K562 (cell line): ENCODE data around the gene CENPP. TPM values are rescaled to one million over a fixed set of nuclear protein-coding genes. Genes with fewer than 3 reads are reported as not detected.

ENCODE experiments used
- CEBPB ChIP-seq: fragments of 450-650 bp; IDR thresholded peaks from 2 replicates; pipeline ENCODE4 v1.6.1; 2016; ENCODE audit warnings: missing genetic modification characterization, missing compliant biosample characterization
- DPF2 ChIP-seq: fragments of 450-650 bp; IDR thresholded peaks from 2 replicates; pipeline ENCODE4 v1.6.1; 2016
- E2F1 ChIP-seq: sonication (generic); formaldehyde crosslinking; IDR thresholded peaks from 2 replicates; pipeline ENCODE4 v1.8.1; 2023; ENCODE audit warnings: mild to moderate bottlenecking, missing genetic modification reagents, moderate library complexity
- FOXK2 ChIP-seq, 2 experiments: fragments of 450-650 bp; IDR thresholded peaks in 1 of 2; conservative IDR thresholded peaks in 1 of 2; 2 replicates each; pipeline ENCODE4 v1.6.1; 2016; ENCODE audit warnings: low read depth in 2 of 2, mild to moderate bottlenecking in 1 of 2
- GMEB1 ChIP-seq: fragments of 250-450 bp; sonication (Bioruptor Pico); IDR thresholded peaks from 2 replicates; pipeline ENCODE4 v1.4.0; 2020; ENCODE audit warnings: mild to moderate bottlenecking
- IRF9 ChIP-seq: fragments of 450-650 bp; IDR thresholded peaks from 2 replicates; pipeline ENCODE4 v1.6.1; 2016; ENCODE audit warnings: missing biosample characterization, missing genetic modification characterization
- KAT2B ChIP-seq: IDR thresholded peaks from one replicate; pipeline ENCODE4 v1.6.1; 2012; ENCODE audit warnings: low read depth, mild to moderate bottlenecking, control low read depth, inconsistent platforms, low read length, moderate library complexity
- NEUROD1 ChIP-seq: fragments of 150-350 bp; IDR thresholded peaks from 2 replicates; pipeline ENCODE4 v1.6.1; 2014; ENCODE audit warnings: borderline replicate concordance, low read length, low read depth; ENCODE audit not compliant: partially characterized antibody
- NFE2L1 ChIP-seq: fragments of 450-650 bp; IDR thresholded peaks from 2 replicates; pipeline ENCODE4 v1.6.1; 2016; ENCODE audit warnings: missing genetic modification characterization, low read depth, mild to moderate bottlenecking, missing compliant biosample characterization, moderate library complexity, borderline replicate concordance
- NRF1 ChIP-seq, 2 experiments: fragments of 450-650 bp; IDR thresholded peaks in 1 of 2; conservative IDR thresholded peaks in 1 of 2; 2 replicates each; pipeline ENCODE4 v1.6.1; 2014; ENCODE audit warnings: mild to moderate bottlenecking in 2 of 2
- RNF2 ChIP-seq: sonication (generic); IDR thresholded peaks from 2 replicates; pipeline ENCODE4 v1.6.1; 2016
- VEZF1 ChIP-seq: fragments of 200-800 bp; sonication (Bioruptor generic); IDR thresholded peaks from 2 replicates; pipeline ENCODE4 v1.6.1; 2017; ENCODE audit warnings: missing genetic modification characterization, missing compliant biosample characterization
- ZNF740 ChIP-seq, 3 experiments: fragments of 200-800 bp in 1 of 3; sonication (Bioruptor generic) in 1 of 3; sonication (generic) in 1 of 3; formaldehyde crosslinking in 1 of 3; IDR thresholded peaks; 2 replicates each; pipeline versions ENCODE4 v1.6.1 to v1.8.0; 2016 to 2022; ENCODE audit warnings: mild to moderate bottlenecking in 2 of 3, missing compliant biosample characterization in 2 of 3, missing genetic modification characterization in 2 of 3, missing genetic modification reagents in 1 of 3
- polyA plus RNA-seq, 8 experiments: library from polyadenylated mRNA; depleted of rRNA in 4 of 8; stranded (reverse) in 5 of 8; unstranded in 3 of 8; fragments of >200 nt; fragmentation: Nextera tagmentation in 2 of 8; fragmentation: Illumina TruSeq in 1 of 8; extraction: Ambion mirVana in 2 of 8; extraction: Trizol in 1 of 8; gene quantifications; 2 replicates each; pipeline versions ENCODE4 v1.2.1 to v1.2.3, GENCODE V29; 2011 to 2014; ENCODE audit warnings: inconsistent platforms in 1 of 8, missing spikeins in 1 of 8
- total RNA-seq, 7 experiments: library from RNA; depleted of rRNA in 6 of 7; stranded (reverse); fragments of >200 nt in 6 of 7; fragmentation: Illumina TruSeq in 2 of 7; extraction: Trizol in 2 of 7; gene quantifications; 2 replicates each; pipeline versions ENCODE4 v1.2.1 to v1.2.3, GENCODE V29; 2011 to 2021; ENCODE audit warnings: low replicate concordance in 1 of 7
- TF ChIP-seq, protein P1 (sequence below): fragments of 450-650 bp; IDR thresholded peaks from 2 replicates; pipeline ENCODE4 v1.6.1; 2014; ENCODE audit warnings: low read depth, mild to moderate bottlenecking, moderate library complexity, borderline replicate concordance
- TF ChIP-seq, protein P2 (sequence below): fragments of 450-650 bp; IDR thresholded peaks from 2 replicates; pipeline ENCODE4 v1.6.1; 2016; ENCODE audit warnings: borderline replicate concordance

Gene CENPP
- total and polyA plus RNA-seq, 9 of the 15 experiments (the other 6 are each of a cell fraction or from before 2014, with no cell fraction given): 8.0 to 28.5 (median 17.9) TPM

GRCh38 chr9:92293452-92294296 is 32.1 kb upstream of the CENPP start, which contains the start of gene IARS1 (continued):
- peak; percentile 75 for TF ChIP-seq GMEB1 (CRISPR knock-in tag)
- no peak for TF ChIP-seq NFE2L1 (tag)
- peak; percentile 88 for TF ChIP-seq RNF2
- TF ChIP-seq DPF2: 0 out of 2 replicates have a peak, but pooled peaks have one; percentile 48
- peak; percentile 97 for TF ChIP-seq NEUROD1
- TF ChIP-seq, protein P1, sequence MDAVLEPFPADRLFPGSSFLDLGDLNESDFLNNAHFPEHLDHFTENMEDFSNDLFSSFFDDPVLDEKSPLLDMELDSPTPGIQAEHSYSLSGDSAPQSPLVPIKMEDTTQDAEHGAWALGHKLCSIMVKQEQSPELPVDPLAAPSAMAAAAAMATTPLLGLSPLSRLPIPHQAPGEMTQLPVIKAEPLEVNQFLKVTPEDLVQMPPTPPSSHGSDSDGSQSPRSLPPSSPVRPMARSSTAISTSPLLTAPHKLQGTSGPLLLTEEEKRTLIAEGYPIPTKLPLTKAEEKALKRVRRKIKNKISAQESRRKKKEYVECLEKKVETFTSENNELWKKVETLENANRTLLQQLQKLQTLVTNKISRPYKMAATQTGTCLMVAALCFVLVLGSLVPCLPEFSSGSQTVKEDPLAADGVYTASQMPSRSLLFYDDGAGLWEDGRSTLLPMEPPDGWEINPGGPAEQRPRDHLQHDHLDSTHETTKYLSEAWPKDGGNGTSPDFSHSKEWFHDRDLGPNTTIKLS: peak; percentile 97
- peak; percentile 99 for TF ChIP-seq CEBPB (tag)
- TF ChIP-seq, protein P2, sequence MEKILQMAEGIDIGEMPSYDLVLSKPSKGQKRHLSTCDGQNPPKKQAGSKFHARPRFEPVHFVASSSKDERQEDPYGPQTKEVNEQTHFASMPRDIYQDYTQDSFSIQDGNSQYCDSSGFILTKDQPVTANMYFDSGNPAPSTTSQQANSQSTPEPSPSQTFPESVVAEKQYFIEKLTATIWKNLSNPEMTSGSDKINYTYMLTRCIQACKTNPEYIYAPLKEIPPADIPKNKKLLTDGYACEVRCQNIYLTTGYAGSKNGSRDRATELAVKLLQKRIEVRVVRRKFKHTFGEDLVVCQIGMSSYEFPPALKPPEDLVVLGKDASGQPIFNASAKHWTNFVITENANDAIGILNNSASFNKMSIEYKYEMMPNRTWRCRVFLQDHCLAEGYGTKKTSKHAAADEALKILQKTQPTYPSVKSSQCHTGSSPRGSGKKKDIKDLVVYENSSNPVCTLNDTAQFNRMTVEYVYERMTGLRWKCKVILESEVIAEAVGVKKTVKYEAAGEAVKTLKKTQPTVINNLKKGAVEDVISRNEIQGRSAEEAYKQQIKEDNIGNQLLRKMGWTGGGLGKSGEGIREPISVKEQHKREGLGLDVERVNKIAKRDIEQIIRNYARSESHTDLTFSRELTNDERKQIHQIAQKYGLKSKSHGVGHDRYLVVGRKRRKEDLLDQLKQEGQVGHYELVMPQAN: peak; percentile 96
- peak; percentile 56 to 70 for TF ChIP-seq NRF1 (conservative IDR thresholded peaks at IDR 0.05 in 1 of 2, IDR thresholded peaks at IDR 0.05 in 1 of 2)
- TF ChIP-seq VEZF1: peak; percentile 39; the same call in 1 of the 2 replicates
- peak; percentile 93; a peak in 3 of 4 replicates for TF ChIP-seq FOXK2 (conservative IDR thresholded peaks at IDR 0.05 in 1 of 2, IDR thresholded peaks at IDR 0.05 in 1 of 2; ENCODE audit: low read depth in 2 of 2)
- TF ChIP-seq KAT2B: no peak
- no peak for TF ChIP-seq E2F1 (CRISPR knock-in tag)
- no peak for TF ChIP-seq ZNF740 (CRISPR knock-in tag; IDR thresholded peaks at IDR 0.05)
- no peak for TF ChIP-seq ZNF740 (tag; IDR thresholded peaks at IDR 0.05)
- peak; percentile 94 for TF ChIP-seq IRF9
